Tongue (tissue), 3 donors: ENCODE results near the gene NELL1. TPM values are rescaled to one million over a fixed set of nuclear protein-coding genes. Genes with fewer than 3 reads are reported as not detected.
A peak's percentile ranks its signal among the peaks of the same experiment; 100 is the strongest.

Experiments used
- DNase-seq: peaks from one replicate; pipeline ENCODE4 v3.0.0-alpha.2; 2015
- small RNA-seq: library from RNA; depleted of rRNA; stranded (forward); fragments of <200 nt; gene quantifications from one replicate; pipeline ENCODE3, GENCODE V24; 2014; ENCODE audit warnings: low replicate concordance
- total RNA-seq: library from RNA; depleted of rRNA; stranded (reverse); fragments of >200 nt; gene quantifications from one replicate; pipeline ENCODE4 v1.2.3, GENCODE V29; 2014

NELL1 gene
- total RNA-seq, 1 donor from 2014 or later: 78.7 TPM

DNA sequence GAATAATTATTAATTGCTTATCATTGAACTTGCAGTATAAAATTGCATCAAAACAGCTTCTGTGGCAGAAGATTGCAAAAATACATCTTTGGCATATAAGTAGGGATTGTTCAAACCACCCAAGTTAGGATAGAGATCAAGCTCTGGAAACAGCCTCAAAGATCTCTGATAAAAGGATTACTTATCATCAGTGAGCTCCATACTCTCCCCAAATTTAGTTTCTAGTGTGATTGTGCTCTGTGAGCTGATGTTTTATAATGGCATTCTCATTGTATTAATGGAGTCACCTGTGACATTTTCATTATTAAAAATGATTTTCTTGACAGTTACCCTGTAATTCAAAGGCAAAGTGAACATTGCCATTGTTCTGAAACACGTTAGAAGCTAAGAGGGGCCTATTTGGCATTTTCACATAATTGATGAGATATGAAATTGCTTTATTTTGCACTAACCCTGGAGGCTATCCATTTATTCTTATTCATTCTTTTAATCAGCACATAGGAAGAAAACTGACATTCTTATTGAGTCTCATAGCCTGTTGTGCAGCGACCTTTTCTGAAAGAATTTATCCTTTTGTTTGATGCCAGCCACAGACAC is 897.2 kb downstream of the NELL1 start:
- DNase-seq: no peak

DNA sequence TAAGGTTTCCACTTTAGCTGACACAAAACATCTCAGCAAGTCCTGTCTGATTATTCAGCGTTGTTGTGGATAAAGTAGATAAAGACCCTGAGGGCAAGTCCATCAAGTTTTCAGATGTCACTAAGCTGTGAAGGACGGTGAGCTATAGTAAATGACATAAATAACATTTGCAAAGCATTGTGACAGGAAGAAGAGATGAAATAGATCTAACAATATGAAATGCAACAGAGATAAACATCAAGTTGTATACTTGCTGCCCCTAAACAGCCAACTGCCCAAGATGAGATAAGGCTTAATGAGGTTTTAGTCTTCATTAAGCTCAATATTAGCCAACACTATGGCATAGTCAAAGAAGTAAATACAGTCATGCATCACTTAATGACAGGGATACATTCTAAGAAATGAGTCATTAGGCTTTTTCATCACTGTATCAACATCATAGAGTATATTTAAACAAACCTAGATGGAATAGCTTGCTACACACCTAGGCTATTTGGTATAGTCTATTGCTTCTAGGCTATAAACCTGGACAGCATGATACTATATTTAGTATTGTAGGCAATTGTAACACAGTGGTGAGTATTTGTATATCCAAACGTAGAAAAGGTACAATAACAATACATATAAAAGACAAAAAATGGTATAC is 898.4 kb downstream of the NELL1 start:
- DNase-seq: no peak

DNA sequence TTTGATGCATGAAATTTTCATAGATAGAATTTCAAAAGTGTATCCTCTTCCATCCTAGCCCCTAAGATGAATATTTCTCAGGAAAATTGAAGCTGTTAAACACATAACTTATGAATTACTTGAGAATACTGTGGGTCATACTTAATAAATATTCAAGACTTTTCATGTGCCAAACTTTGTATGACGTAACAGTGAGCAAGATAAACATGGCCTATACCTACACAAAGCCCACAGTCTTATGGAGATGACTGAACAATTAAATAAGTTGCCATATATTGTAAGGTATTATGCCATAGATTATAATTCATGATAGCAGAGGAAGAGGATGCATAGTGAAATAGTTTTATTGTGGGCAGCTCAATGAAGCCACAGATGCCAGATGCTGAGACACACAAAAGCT is 902.8 kb downstream of the NELL1 start:
- no peak for DNase-seq

DNA sequence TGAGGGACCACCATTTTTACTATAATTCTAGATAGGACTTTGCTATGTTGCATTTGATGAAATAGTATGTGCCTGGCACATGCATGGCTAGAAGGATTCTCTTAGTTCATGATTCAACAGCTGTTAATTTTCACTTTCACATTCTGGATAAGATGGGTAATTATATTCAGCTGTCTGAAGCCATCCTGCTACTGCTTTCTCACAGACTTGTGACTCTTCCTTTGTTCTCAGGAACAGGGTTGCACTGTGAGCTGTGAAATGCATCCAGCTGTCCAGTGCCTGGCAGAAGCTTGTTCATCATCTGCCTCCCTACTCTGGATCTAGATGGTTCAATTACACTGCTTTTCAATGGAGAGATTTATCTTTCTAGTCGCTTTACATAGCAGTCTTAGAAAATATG is 913.4 kb downstream of the NELL1 start:
- peak; percentile 86 for DNase-seq

DNA sequence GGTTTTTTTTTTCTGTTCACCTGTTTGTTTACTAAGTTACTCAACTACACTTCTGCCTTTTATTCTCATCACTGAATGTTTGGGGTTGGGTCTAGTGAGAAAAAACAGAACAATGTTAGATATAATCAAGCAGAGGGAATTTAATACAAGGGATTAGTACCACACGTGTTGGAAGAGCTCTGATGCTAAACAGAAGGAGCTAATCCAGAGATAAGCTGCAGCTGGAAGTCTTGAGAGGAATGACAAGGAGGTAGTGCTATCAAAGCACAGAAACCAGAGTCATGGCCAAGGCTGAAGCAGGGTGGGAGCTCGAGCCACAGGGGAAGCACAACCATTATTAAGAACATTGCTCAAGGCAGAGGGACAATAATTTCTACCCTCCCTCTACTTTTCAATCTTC is 919.4 kb downstream of the NELL1 start:
- DNase-seq: peak; percentile 60

DNA sequence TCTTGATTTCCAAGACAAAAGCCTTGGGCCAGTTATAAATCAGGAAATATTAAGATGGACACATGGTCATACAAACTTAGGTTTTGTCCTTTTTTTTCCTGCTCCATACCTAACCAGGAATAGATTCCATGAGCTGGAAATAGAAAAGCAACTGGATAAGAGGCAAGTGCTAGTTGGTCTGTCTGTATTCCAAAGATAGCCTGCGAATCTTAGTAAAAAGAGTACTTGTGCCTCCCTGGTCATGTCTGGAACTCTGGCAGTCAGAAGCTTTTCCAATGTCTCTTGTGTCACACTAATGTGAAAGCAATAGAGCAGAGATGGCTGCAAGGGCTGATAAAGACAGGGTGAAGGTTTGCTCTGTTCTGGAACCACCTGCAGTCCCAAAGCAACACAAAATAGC is 933.3 kb downstream of the NELL1 start:
- DNase-seq: peak; percentile 57

DNA sequence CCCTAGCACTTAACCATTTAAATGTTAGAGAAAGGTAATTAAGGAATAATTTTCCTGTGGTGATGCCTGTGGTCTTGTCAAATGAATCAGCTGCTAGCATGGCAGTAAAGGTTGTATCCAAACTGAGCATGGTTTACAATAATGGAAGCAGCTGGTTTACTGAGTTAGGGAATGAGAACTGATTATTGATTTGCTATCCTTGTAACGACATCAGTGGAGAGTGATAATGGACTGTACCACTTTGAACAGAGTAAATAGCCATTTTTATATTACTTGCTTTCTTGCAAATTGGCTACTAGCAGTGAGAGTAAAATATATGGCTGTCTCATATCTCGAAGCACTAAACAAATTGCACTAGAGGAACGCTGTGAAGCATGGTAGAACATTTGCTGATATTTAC is 934.5 kb downstream of the NELL1 start:
- no peak for DNase-seq

DNA sequence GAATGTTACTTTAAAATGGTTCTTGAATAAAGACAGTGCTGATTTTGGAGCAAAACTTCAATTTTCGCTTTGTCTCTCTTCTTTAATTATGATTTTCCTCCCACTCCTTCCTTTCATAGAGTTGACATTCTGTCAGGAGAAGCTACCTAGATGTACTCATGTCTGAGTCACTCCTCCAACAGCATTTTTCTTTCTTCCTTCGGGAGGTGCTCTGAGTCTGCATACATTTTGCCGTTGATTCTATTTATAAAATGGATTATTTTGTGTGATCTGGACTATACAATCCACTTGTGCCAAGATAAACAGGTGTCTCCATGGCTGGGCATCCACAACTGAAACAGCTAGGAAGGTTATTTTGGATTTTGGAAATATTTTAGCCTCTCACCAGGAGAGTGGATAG is 935.2 kb downstream of the NELL1 start:
- peak; percentile 28 for DNase-seq

DNA sequence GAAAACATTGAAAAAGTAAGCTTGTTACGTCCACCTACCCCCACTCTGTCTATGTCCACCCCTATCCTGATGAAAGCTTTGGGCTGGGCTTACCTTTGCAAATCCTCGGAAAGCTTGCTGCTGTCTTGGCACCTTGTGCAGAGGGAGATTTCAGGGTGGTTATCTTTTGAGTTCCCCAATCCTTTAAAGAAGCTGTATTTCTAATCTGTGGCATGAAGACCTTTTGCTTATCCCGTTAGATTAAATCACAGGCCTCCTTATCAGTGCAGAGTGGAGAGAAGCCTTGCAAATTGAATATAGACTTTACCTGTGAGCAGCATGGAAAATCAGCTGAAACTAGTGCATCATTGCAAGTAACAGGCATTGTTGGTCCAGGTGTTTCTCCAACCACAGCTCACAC is 942.9 kb downstream of the NELL1 start:
- DNase-seq: no peak

DNA sequence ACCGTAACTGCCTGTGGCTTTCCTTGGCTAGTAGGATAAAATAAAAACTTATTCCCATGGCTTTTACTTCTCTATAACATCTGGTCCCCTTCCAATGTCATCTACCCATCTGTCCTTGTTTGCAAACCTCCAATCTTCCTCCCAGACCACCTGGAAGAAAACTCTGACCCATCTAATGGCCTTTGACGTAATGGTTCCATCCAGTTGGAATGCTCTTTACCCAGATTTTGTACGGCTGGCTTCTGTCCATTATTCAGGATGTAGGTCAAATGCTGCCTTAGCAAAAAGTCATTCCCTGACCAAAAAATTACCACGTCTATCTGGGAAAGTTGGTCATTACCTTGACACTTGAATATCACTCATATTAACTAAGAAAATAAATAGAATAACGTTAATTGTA is 945.6 kb downstream of the NELL1 start:
- DNase-seq: no peak

DNA sequence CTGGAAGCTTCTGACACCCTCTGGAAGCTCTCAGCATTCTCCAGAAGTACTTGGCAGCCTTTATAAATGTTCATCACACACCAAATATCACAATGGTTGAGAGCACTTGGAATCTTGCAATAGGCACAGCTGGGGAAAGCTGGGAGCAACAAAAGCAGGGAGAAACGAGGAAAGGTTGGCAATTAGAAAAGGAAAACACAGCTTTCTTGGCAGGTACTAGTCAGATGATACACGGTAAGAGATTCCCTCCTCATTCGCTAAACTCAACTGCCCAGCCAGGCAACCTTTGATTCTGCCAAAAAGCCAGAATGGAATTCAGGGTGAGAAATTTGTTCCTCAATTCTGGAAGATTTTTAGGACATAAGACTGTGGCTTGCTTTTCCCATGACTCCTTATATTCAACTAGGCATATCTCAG is 946.6 kb downstream of the NELL1 start:
- peak; percentile 71 for DNase-seq

DNA sequence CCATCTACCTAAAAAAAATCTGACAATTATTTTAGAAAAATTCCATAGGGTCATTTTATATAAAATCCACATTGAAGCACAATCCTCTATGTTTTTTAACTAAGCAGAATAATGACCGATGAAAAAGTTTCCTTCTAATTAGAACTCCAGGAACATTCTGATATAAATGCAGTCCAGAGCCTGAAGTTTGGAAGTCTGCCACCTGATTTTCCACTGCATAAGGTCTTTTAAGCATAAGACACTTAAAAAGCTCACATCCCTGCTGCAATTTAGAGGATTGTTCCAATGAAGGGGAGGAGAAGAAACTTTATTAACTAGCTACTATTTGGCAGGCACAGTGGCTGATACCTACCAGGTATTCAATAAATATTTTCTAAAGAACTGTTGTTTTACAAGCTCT is 953.2 kb downstream of the NELL1 start:
- no peak for DNase-seq

DNA sequence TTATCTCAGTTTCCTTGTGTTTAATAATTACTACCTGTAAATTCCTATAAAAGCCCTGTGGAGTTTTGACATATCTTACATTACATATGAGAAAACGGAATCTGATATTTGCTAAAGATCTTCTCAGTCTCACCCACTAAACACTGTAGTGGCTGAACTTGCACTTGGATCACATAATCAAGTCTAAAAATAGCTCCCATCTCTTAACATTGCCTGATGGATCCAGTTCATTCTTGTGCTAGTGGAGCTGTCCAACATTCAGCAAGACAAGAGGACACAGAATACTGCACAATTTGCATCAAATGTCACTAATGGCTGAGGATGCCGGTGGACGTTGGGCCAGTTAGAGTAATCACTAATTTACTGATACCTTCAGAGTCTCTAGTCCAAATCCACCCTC is 953.6 kb downstream of the NELL1 start:
- DNase-seq: peak; percentile 54

Small RNA genes within 50 kb of the gene (small RNA-seq; reads per million reads assigned to genes)
- gene RNA5SP336: 13.4 reads per million, percentile 94 among the genes with 10 or more reads in this experiment
- gene RNA5SP337: not detected

Other genes starting within 250 kb of the NELL1 start
- not detected for gene SLC6A5, start 70.0 kb upstream of the NELL1 start, total RNA-seq